ENCODE measurements around the gene PIGH.
"Not testable (repeated sequence)": the region's sequence is repeated elsewhere in the genome, so short reads cannot be mapped to it uniquely, and the experiment has no call there.

The PIGH gene

GRCh38 chr14:67630186-67630585 is 30.1 kb upstream of the PIGH start:
- Histone ChIP-seq H3K4me3 (ENCODE audit: low read length) (no peak overlapping the region), H3K27me3 (ENCODE audit: control insufficient read depth, insufficient read depth, low read length) (peaks cover 4% of the 10 kb centered on the region), H3K36me3 (ENCODE audit: control insufficient read depth, insufficient read depth, low read length) (no peaks in the 10 kb centered on the region), H3K9ac (ENCODE audit: low read length) (no peak overlapping the region), H3K4me1 (ENCODE audit: control insufficient read depth, insufficient read depth, low read length) (no peaks in the 10 kb centered on the region), H3K9me3 (ENCODE audit: control insufficient read depth, low read length) (no peaks in the 10 kb centered on the region)

GRCh38 chr14:67627519-67627918 is 27.5 kb upstream of the PIGH start:
- Histone ChIP-seq H3K9ac (ENCODE audit: low read length) (no peak overlapping the region), H3K9me3 (ENCODE audit: control insufficient read depth, low read length) (no peaks in the 10 kb centered on the region), H3K4me3 (ENCODE audit: low read length) (no peak overlapping the region), H3K4me1 (ENCODE audit: control insufficient read depth, insufficient read depth, low read length) (no peaks in the 10 kb centered on the region), H3K27me3 (ENCODE audit: control insufficient read depth, insufficient read depth, low read length) (no peaks in the 10 kb centered on the region), H3K36me3 (ENCODE audit: control insufficient read depth, insufficient read depth, low read length) (no peaks in the 10 kb centered on the region)

GRCh38 chr14:67626131-67626530 is 26.1 kb upstream of the PIGH start:
- not testable (repeated sequence) for H3K36me3 ChIP-seq (ENCODE audit: control insufficient read depth, insufficient read depth, low read length); H3K4me1 ChIP-seq (ENCODE audit: control insufficient read depth, insufficient read depth, low read length); H3K4me3 ChIP-seq (ENCODE audit: low read length); H3K9ac ChIP-seq (ENCODE audit: low read length); H3K9me3 ChIP-seq (ENCODE audit: control insufficient read depth, low read length); H3K27me3 ChIP-seq (ENCODE audit: control insufficient read depth, insufficient read depth, low read length)

GRCh38 chr14:67623114-67623513 is 23.0 kb upstream of the PIGH start:
- no peak overlapping the region for H3K4me3 ChIP-seq (ENCODE audit: low read length)
- H3K9me3 ChIP-seq (ENCODE audit: control insufficient read depth, low read length): no peaks in the 10 kb centered on the region
- peaks cover 9% of the 10 kb centered on the region for H3K4me1 ChIP-seq (ENCODE audit: control insufficient read depth, insufficient read depth, low read length)
- no peaks in the 10 kb centered on the region for H3K36me3 ChIP-seq (ENCODE audit: control insufficient read depth, insufficient read depth, low read length)
- H3K9ac ChIP-seq (ENCODE audit: low read length): no peak overlapping the region
- no peaks in the 10 kb centered on the region for H3K27me3 ChIP-seq (ENCODE audit: control insufficient read depth, insufficient read depth, low read length)

GRCh38 chr14:67622675-67623074 is 22.6 kb upstream of the PIGH start:
- Histone ChIP-seq H3K4me1 (ENCODE audit: control insufficient read depth, insufficient read depth, low read length) (peaks cover 9% of the 10 kb centered on the region), H3K36me3 (ENCODE audit: control insufficient read depth, insufficient read depth, low read length) (no peaks in the 10 kb centered on the region), H3K9me3 (ENCODE audit: control insufficient read depth, low read length) (no peaks in the 10 kb centered on the region), H3K9ac (ENCODE audit: low read length) (no peak overlapping the region), H3K4me3 (ENCODE audit: low read length) (no peak overlapping the region), H3K27me3 (ENCODE audit: control insufficient read depth, insufficient read depth, low read length) (no peaks in the 10 kb centered on the region)

GRCh38 chr14:67620217-67620785 is 20.2 kb upstream of the PIGH start:
- Histone ChIP-seq H3K9me3 (ENCODE audit: control insufficient read depth, low read length) (no peaks in the 10 kb centered on the region), H3K27me3 (ENCODE audit: control insufficient read depth, insufficient read depth, low read length) (no peaks in the 10 kb centered on the region), H3K4me3 (ENCODE audit: low read length) (peak overlapping the region; percentile 77), H3K9ac (ENCODE audit: low read length) (peak overlapping the region; percentile 80), H3K4me1 (ENCODE audit: control insufficient read depth, insufficient read depth, low read length) (peaks cover 9% of the 10 kb centered on the region), H3K36me3 (ENCODE audit: control insufficient read depth, insufficient read depth, low read length) (no peaks in the 10 kb centered on the region)

GRCh38 chr14:67619446-67620216 is 19.6 kb upstream of the PIGH start, which contains the start of gene ARG2:
Gene ARG2, plus strand, starts transcription at chr14:67619920. Its CDS starts 58 bp downstream, at chr14:67619978.
- Histone ChIP-seq H3K9me3 (ENCODE audit: control insufficient read depth, low read length) (no peaks in the 10 kb centered on the region), H3K9ac (ENCODE audit: low read length) (peak within 1 kb of the TSS; percentile 80), H3K4me3 (ENCODE audit: low read length) (peak within 1 kb of the TSS; percentile 77), H3K36me3 (ENCODE audit: control insufficient read depth, insufficient read depth, low read length) (no peaks in the 10 kb centered on the region), H3K27me3 (ENCODE audit: control insufficient read depth, insufficient read depth, low read length) (no peaks in the 10 kb centered on the region), H3K4me1 (ENCODE audit: control insufficient read depth, insufficient read depth, low read length) (peaks cover 9% of the 10 kb centered on the region)

- H3K27me3 ChIP-seq (ENCODE audit: control insufficient read depth, insufficient read depth, low read length): no peaks in the 10 kb centered on the region
- no peaks in the 10 kb centered on the region for H3K9me3 ChIP-seq (ENCODE audit: control insufficient read depth, low read length)
- no peak overlapping the region for H3K9ac ChIP-seq (ENCODE audit: low read length)
- no peaks in the 10 kb centered on the region for H3K36me3 ChIP-seq (ENCODE audit: control insufficient read depth, insufficient read depth, low read length)
- H3K4me1 ChIP-seq (ENCODE audit: control insufficient read depth, insufficient read depth, low read length): peaks cover 9% of the 10 kb centered on the region
- no peak overlapping the region for H3K4me3 ChIP-seq (ENCODE audit: low read length)
Observed at GRCh38 chr14:67618617-67619063, 18.6 kb upstream of the PIGH start.

- Histone ChIP-seq H3K4me1 (ENCODE audit: control insufficient read depth, insufficient read depth, low read length) (no peaks in the 10 kb centered on the region), H3K36me3 (ENCODE audit: control insufficient read depth, insufficient read depth, low read length) (no peaks in the 10 kb centered on the region), H3K4me3 (ENCODE audit: low read length) (no peak overlapping the region), H3K9ac (ENCODE audit: low read length) (no peak overlapping the region), H3K27me3 (ENCODE audit: control insufficient read depth, insufficient read depth, low read length) (no peaks in the 10 kb centered on the region), H3K9me3 (ENCODE audit: control insufficient read depth, low read length) (no peaks in the 10 kb centered on the region)
Observed at GRCh38 chr14:67610491-67610890, 10.4 kb upstream of the PIGH start.

GRCh38 chr14:67609642-67610310 is 9.7 kb upstream of the PIGH start:
- H3K27me3 ChIP-seq (ENCODE audit: control insufficient read depth, insufficient read depth, low read length): no peaks in the 10 kb centered on the region
- no peaks in the 10 kb centered on the region for H3K36me3 ChIP-seq (ENCODE audit: control insufficient read depth, insufficient read depth, low read length)
- H3K4me3 ChIP-seq (ENCODE audit: low read length): no peak overlapping the region

GRCh38 chr14:67607646-67608045 is 7.6 kb upstream of the PIGH start:
- Histone ChIP-seq H3K4me1 (ENCODE audit: control insufficient read depth, insufficient read depth, low read length) (no peaks in the 10 kb centered on the region), H3K9me3 (ENCODE audit: control insufficient read depth, low read length) (no peaks in the 10 kb centered on the region), H3K9ac (ENCODE audit: low read length) (no peak overlapping the region)

More at GRCh38 chr14:67609642-67610310, 9.7 kb upstream of the PIGH start:
- no peak overlapping the region for H3K9ac ChIP-seq (ENCODE audit: low read length)
- no peaks in the 10 kb centered on the region for H3K9me3 ChIP-seq (ENCODE audit: control insufficient read depth, low read length)
- H3K4me1 ChIP-seq (ENCODE audit: control insufficient read depth, insufficient read depth, low read length): no peaks in the 10 kb centered on the region

GRCh38 chr14:67602995-67603545 is 3.0 kb upstream of the PIGH start:
- H3K9me3 ChIP-seq (ENCODE audit: control insufficient read depth, low read length): no peaks in the 10 kb centered on the region

More at GRCh38 chr14:67607646-67608045, 7.6 kb upstream of the PIGH start:
- no peaks in the 10 kb centered on the region for H3K36me3 ChIP-seq (ENCODE audit: control insufficient read depth, insufficient read depth, low read length)
- H3K4me3 ChIP-seq (ENCODE audit: low read length): no peak overlapping the region
- no peaks in the 10 kb centered on the region for H3K27me3 ChIP-seq (ENCODE audit: control insufficient read depth, insufficient read depth, low read length)

More at GRCh38 chr14:67602995-67603545, 3.0 kb upstream of the PIGH start:
- Histone ChIP-seq H3K36me3 (ENCODE audit: control insufficient read depth, insufficient read depth, low read length) (no peaks in the 10 kb centered on the region), H3K4me1 (ENCODE audit: control insufficient read depth, insufficient read depth, low read length) (peaks cover 8% of the 10 kb centered on the region), H3K27me3 (ENCODE audit: control insufficient read depth, insufficient read depth, low read length) (no peaks in the 10 kb centered on the region), H3K4me3 (ENCODE audit: low read length) (no peak overlapping the region), H3K9ac (ENCODE audit: low read length) (no peak overlapping the region)
